Coronary artery (tissue), 2 donors: ENCODE data around the gene CDC37L1.

Experiments
- DNase-seq: peaks from one replicate; pipeline ENCODE4 v3.0.0-alpha.2; 2017; ENCODE audit warnings: low spot score
- H3K27ac ChIP-seq, 2 donors: fragments of 200-600 bp; sonication (generic); one replicate each; pipeline ENCODE4 v1.5.1; 2016 to 2019
- H3K4me3 ChIP-seq: fragments of 200-600 bp; sonication (generic); 2 replicates; pipeline ENCODE4 v1.5.1; 2016; ENCODE audit warnings: mild to moderate bottlenecking, moderate library complexity
- TF ChIP-seq, protein P1 (sequence below): fragments of 200-600 bp; sonication (generic); IDR thresholded peaks from one replicate; pipeline ENCODE4 v1.5.1; 2019; ENCODE audit warnings: antibody characterized with exemption

The CDC37L1 gene

GRCh38 chr9:4680750-4681149 lies 1.4 kb downstream of the CDC37L1 start:
- Histone ChIP-seq H3K27ac (peak overlapping the region; percentile 94 to 97), H3K4me3 (peak overlapping the region; percentile 79)
- TF ChIP-seq, protein P1, sequence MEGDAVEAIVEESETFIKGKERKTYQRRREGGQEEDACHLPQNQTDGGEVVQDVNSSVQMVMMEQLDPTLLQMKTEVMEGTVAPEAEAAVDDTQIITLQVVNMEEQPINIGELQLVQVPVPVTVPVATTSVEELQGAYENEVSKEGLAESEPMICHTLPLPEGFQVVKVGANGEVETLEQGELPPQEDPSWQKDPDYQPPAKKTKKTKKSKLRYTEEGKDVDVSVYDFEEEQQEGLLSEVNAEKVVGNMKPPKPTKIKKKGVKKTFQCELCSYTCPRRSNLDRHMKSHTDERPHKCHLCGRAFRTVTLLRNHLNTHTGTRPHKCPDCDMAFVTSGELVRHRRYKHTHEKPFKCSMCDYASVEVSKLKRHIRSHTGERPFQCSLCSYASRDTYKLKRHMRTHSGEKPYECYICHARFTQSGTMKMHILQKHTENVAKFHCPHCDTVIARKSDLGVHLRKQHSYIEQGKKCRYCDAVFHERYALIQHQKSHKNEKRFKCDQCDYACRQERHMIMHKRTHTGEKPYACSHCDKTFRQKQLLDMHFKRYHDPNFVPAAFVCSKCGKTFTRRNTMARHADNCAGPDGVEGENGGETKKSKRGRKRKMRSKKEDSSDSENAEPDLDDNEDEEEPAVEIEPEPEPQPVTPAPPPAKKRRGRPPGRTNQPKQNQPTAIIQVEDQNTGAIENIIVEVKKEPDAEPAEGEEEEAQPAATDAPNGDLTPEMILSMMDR, result no peak
- DNase-seq, result no peak

GRCh38 chr9:4684820-4685219 lies 5.5 kb downstream of the CDC37L1 start:
- DNase-seq, result no peak
- TF ChIP-seq, protein P1, result no peak
- peak overlapping the region in 1 of 2 donors; percentile 4 for H3K27ac ChIP-seq
- no peak overlapping the region for H3K4me3 ChIP-seq

GRCh38 chr9:4686112-4686511 lies 6.7 kb downstream of the CDC37L1 start:
- peak overlapping the region; percentile 17 for H3K4me3 ChIP-seq
- no peak for DNase-seq
- TF ChIP-seq, protein P1, result no peak
- H3K27ac ChIP-seq, result peak overlapping the region; percentile 19 to 82

DNA sequence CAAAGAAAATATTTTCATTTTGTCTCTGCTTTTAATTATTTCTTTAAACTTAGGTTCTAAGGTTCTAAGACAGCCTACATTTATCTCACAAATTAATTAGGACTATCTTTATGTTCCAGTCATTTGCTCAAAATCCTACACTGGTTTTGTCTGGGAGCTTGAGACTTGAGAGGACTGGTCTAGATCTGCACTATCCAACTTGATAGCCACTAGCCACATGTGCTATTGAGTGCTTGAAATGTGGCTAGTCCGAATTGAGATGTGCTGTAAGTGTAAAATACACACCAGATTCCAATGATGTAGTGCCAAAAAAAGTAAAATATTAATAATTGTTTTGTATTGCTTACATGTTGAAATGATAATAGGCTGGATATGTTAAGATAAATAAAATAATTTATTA lies 7.2 kb downstream of the CDC37L1 start:
- no peak for DNase-seq
- TF ChIP-seq, protein P1, result no peak
- peak overlapping the region; percentile 19 to 87 for H3K27ac ChIP-seq

GRCh38 chr9:4689021-4689420 lies 9.7 kb downstream of the CDC37L1 start:
- Histone ChIP-seq H3K27ac (peak overlapping the region in 1 of 2 donors; percentile 69), H3K4me3 (no peak overlapping the region)
- TF ChIP-seq, protein P1, result no peak
- no peak for DNase-seq

More for the DNA sequence above, 7.2 kb downstream of the CDC37L1 start:
- no peak overlapping the region for H3K4me3 ChIP-seq

DNA sequence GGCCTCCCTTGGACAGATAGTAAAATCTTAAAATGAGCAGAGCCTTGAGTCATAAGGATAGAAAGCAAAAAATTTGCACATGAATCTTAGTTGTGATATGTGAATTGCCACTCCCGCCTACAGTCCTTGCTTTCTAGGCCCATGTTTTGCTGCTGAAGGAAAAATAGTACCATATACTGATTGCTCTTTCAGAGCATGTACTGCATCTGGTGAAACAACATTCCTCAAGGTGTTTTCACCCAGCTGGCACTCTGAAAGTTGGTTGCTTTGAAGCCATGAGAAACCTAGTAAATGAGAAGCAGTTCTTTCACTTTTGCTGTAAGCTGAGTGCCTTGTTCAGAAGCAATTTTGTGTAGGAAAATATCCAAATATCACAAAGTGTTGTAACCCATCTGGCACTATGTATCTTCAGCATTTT lies 10.3 kb downstream of the CDC37L1 start:
- no peak for DNase-seq

GRCh38 chr9:4690144-4690543 lies 10.8 kb downstream of the CDC37L1 start:
- no peak for DNase-seq
- Histone ChIP-seq H3K4me3 (no peak overlapping the region), H3K27ac (peak overlapping the region; percentile 69 to 72)
- TF ChIP-seq, protein P1, result no peak

More for the DNA sequence above, 10.3 kb downstream of the CDC37L1 start:
- peak overlapping the region; percentile 19 for H3K4me3 ChIP-seq
- H3K27ac ChIP-seq, result peak overlapping the region; percentile 69 to 72
- TF ChIP-seq, protein P1, result no peak
